Naive thymus-derived CD4-positive, alpha-beta T cell (primary cell): ENCODE measurements around the gene SLC6A3. TPM values are rescaled to one million over a fixed set of nuclear protein-coding genes. Genes with fewer than 3 reads are reported as not detected.
"Not testable (repeated sequence)": the region's sequence is repeated elsewhere in the genome, so short reads cannot be mapped to it uniquely, and the experiment has no call there.

Source experiments
- ATAC-seq: fragments of 150-1000 bp; cut with Tn5 transposase; 2 replicates; pipeline ENCODE4 v1.10.0; 2021; ENCODE audit warnings: mild to moderate bottlenecking, moderate library complexity
- CTCF ChIA-PET: fragments of 350-600 bp; sonication (Branson Sonifier 250); formaldehyde crosslinking; loops from one replicate; lab custom pipeline; 2021; ENCODE audit warnings: antibody characterized with exemption; lab: Charles Lee
- POLR2A ChIA-PET: fragments of 350-600 bp; sonication (Branson Sonifier 250); formaldehyde crosslinking; loops from one replicate; lab custom pipeline; 2021; ENCODE audit warnings: antibody characterized with exemption, inconsistent platforms; lab: Charles Lee
- DNase-seq, 9 donors: peaks; one replicate each; pipeline versions ENCODE4 v3.0.0 to v3.0.0-alpha.2; 2020 to 2022; ENCODE audit warnings: mixed read lengths in 1 of 9
- H3K27ac ChIP-seq: one replicate; pipeline ENCODE4 v1.7.0; 2013; ENCODE audit warnings: mild to moderate bottlenecking, low read depth, low read length, moderate library complexity
- H3K27me3 ChIP-seq, 2 donors: one replicate each; pipeline ENCODE4 v1.7.0; 2013; ENCODE audit warnings: low read length in 2 of 2, mild to moderate bottlenecking in 2 of 2, moderate library complexity in 2 of 2; ENCODE audit not compliant: control insufficient read depth in 2 of 2, insufficient read depth in 2 of 2
- H3K36me3 ChIP-seq, 3 experiments: 1 replicate in 2 of 3; 2 replicates in 1 of 3; pipeline ENCODE4 v1.7.0; 2013; ENCODE audit warnings: low read length in 3 of 3, mild to moderate bottlenecking in 3 of 3, moderate library complexity in 1 of 3; ENCODE audit not compliant: insufficient read depth in 3 of 3, control insufficient read depth in 2 of 3
- H3K4me1 ChIP-seq, 2 donors: one replicate each; pipeline ENCODE4 v1.7.0; 2013; ENCODE audit warnings: low read length in 2 of 2, mild to moderate bottlenecking in 2 of 2, moderate library complexity in 1 of 2; ENCODE audit not compliant: control insufficient read depth in 2 of 2, insufficient read depth in 2 of 2
- H3K4me3 ChIP-seq: 2 replicates; pipeline ENCODE4 v1.7.0; 2013; ENCODE audit warnings: mild to moderate bottlenecking, low read length
- H3K9me3 ChIP-seq, 3 experiments: 1 replicate in 2 of 3; 2 replicates in 1 of 3; pipeline ENCODE4 v1.7.0; 2013; ENCODE audit warnings: low read length in 3 of 3; ENCODE audit not compliant: control insufficient read depth in 2 of 3
- H3K27ac Mint-ChIP-seq, 9 donors: one replicate each; pipeline ENCODE4 v1.8.0; 2020 to 2022; ENCODE audit warnings: mixed read lengths in 9 of 9, mild to moderate bottlenecking in 8 of 9, moderate library complexity in 5 of 9, inconsistent platforms in 2 of 9
- H3K27me3 Mint-ChIP-seq, 5 donors: one replicate each; pipeline ENCODE4 v1.8.0; 2021 to 2022; ENCODE audit warnings: mixed read lengths in 5 of 5, mild to moderate bottlenecking in 1 of 5
- H3K36me3 Mint-ChIP-seq, 5 donors: one replicate each; pipeline ENCODE4 v1.8.0; 2020 to 2022; ENCODE audit warnings: mixed read lengths in 5 of 5, mild to moderate bottlenecking in 3 of 5, inconsistent platforms in 1 of 5
- H3K4me1 Mint-ChIP-seq, 7 donors: one replicate each; pipeline ENCODE4 v1.8.0; 2020 to 2022; ENCODE audit warnings: mixed read lengths in 7 of 7, mild to moderate bottlenecking in 3 of 7, inconsistent platforms in 1 of 7
- H3K4me3 Mint-ChIP-seq, 10 donors: one replicate each; pipeline ENCODE4 v1.8.0; 2020 to 2022; ENCODE audit warnings: mild to moderate bottlenecking in 10 of 10, mixed read lengths in 10 of 10, moderate library complexity in 6 of 10, inconsistent platforms in 2 of 10
- H3K9me3 Mint-ChIP-seq, 11 donors: one replicate each; pipeline ENCODE4 v1.8.0; 2020 to 2022; ENCODE audit warnings: mixed read lengths in 11 of 11, mild to moderate bottlenecking in 4 of 11, inconsistent platforms in 1 of 11, moderate library complexity in 1 of 11
- intact Hi-C, 2 donors: fragments of 100-400 bp; cut with micrococcal nuclease; formaldehyde crosslinking; loops; one replicate each; pipeline ENCODE4 v1.15.1; 2023
- polyA plus RNA-seq, 2 donors: library from polyadenylated mRNA; unstranded; fragments of 300-500 nt; fragmentation: Illumina TruSeq; gene quantifications; one replicate each; pipeline ENCODE4 v1.2.3, GENCODE V29; 2021
- total RNA-seq, 6 experiments: library from RNA in 5 of 6; stranded (reverse) in 5 of 6; gene quantifications; 1 replicate in 5 of 6; 2 replicates in 1 of 6; pipeline ENCODE4 v1.2.3 and lab custom pipeline; 2021 to 2026

Gene SLC6A3
- total and polyA plus RNA-seq, 7 experiments from 2014 or later: 0.07 TPM; not detected in 6

GRCh38 chr5:1463326-1464095 lies 18.3 kb upstream of the SLC6A3 start:
- Mint-ChIP-seq H3K36me3 (peaks cover 0 to 47% (median 6%) of the 10 kb centered on the region in 5 donors), H3K27ac (peak overlapping the region in 1 of 9 donors; percentile 25), H3K9me3 (peaks cover 0 to 13% (median 0%) of the 10 kb centered on the region in 11 donors), H3K27me3 (no peaks in the 10 kb centered on the region), H3K4me1 (peaks cover 0 to 1% (median 0%) of the 10 kb centered on the region in 7 donors), H3K4me3 (no peak overlapping the region)
- ChIA-PET POLR2A (no interaction called here), CTCF (no interaction called here)
- intact Hi-C loops: no loop called here
- Histone ChIP-seq H3K4me1 (no peaks in the 10 kb centered on the region), H3K27ac (no peak overlapping the region), H3K27me3 (no peaks in the 10 kb centered on the region), H3K9me3 (no peaks in the 10 kb centered on the region), H3K36me3 (peaks cover 0 to 46% (median 2%) of the 10 kb centered on the region in 3 experiments), H3K4me3 (no peak overlapping the region)
- ATAC-seq (no peak), DNase-seq (peak in 1 of 9 donors; percentile 2)

- peaks cover 0 to 45% (median 6%) of the 10 kb centered on the region in 5 donors for H3K36me3 Mint-ChIP-seq
Observed at GRCh38 chr5:1462358-1462757, 17.1 kb upstream of the SLC6A3 start.

GRCh38 chr5:1461396-1461795 lies 16.2 kb upstream of the SLC6A3 start:
- CTCF ChIA-PET: no interaction called here
- H3K27me3 ChIP-seq: no peaks in the 10 kb centered on the region
- H3K4me3 ChIP-seq: no peak overlapping the region
- Mint-ChIP-seq H3K27me3 (no peaks in the 10 kb centered on the region), H3K9me3 (peaks cover 0 to 29% (median 5%) of the 10 kb centered on the region in 11 donors), H3K27ac (no peak overlapping the region), H3K4me3 (no peak overlapping the region), H3K36me3 (peaks cover 3 to 51% (median 6%) of the 10 kb centered on the region in 5 donors), H3K4me1 (peaks cover 0 to 3% (median 0%) of the 10 kb centered on the region in 7 donors)
- no peaks in the 10 kb centered on the region for H3K4me1 ChIP-seq
- ATAC-seq (no peak), DNase-seq (no peak)
- peaks cover 0 to 5% (median 0%) of the 10 kb centered on the region in 3 experiments for H3K9me3 ChIP-seq
- POLR2A ChIA-PET: no interaction called here
- H3K36me3 ChIP-seq: peaks cover 0 to 41% (median 2%) of the 10 kb centered on the region in 3 experiments
- intact Hi-C loops: no loop called here
- no peak overlapping the region for H3K27ac ChIP-seq

More at GRCh38 chr5:1462358-1462757, 17.1 kb upstream of the SLC6A3 start:
- Histone ChIP-seq H3K9me3 (no peaks in the 10 kb centered on the region), H3K27me3 (no peaks in the 10 kb centered on the region), H3K4me1 (no peaks in the 10 kb centered on the region), H3K36me3 (peaks cover 0 to 46% (median 2%) of the 10 kb centered on the region in 3 experiments), H3K27ac (no peak overlapping the region), H3K4me3 (no peak overlapping the region)
- intact Hi-C loops: no loop called here
- peaks cover 0 to 3% (median 0%) of the 10 kb centered on the region in 7 donors for H3K4me1 Mint-ChIP-seq
- DNase-seq (no peak), ATAC-seq (no peak)
- H3K9me3 Mint-ChIP-seq: peaks cover 0 to 20% (median 0%) of the 10 kb centered on the region in 11 donors
- ChIA-PET CTCF (no interaction called here), POLR2A (no interaction called here)
- H3K4me3 Mint-ChIP-seq: no peak overlapping the region
- H3K27me3 Mint-ChIP-seq: no peaks in the 10 kb centered on the region
- no peak overlapping the region for H3K27ac Mint-ChIP-seq

- Histone ChIP-seq H3K27me3 (no peaks in the 10 kb centered on the region), H3K36me3 (peaks cover 0 to 30% (median 2%) of the 10 kb centered on the region in 3 experiments), H3K27ac (no peak overlapping the region), H3K4me3 (no peak overlapping the region), H3K4me1 (no peaks in the 10 kb centered on the region), H3K9me3 (peaks cover 0 to 13% (median 0%) of the 10 kb centered on the region in 3 experiments)
- H3K27me3 Mint-ChIP-seq: peaks cover 0 to 2% (median 0%) of the 10 kb centered on the region in 5 donors
- CTCF ChIA-PET: no interaction called here
- ATAC-seq: no peak
- H3K4me1 Mint-ChIP-seq: peaks cover 0 to 3% (median 0%) of the 10 kb centered on the region in 7 donors
- H3K9me3 Mint-ChIP-seq: peaks cover 0 to 27% (median 6%) of the 10 kb centered on the region in 11 donors
- no peak overlapping the region for H3K4me3 Mint-ChIP-seq
- peak overlapping the region in 1 of 9 donors; percentile 43 for H3K27ac Mint-ChIP-seq
- intact Hi-C loops: no loop called here
- POLR2A ChIA-PET: no interaction called here
- peaks cover 3 to 41% (median 6%) of the 10 kb centered on the region in 5 donors for H3K36me3 Mint-ChIP-seq
- DNase-seq: no peak
Observed at GRCh38 chr5:1460054-1460682, 14.9 kb upstream of the SLC6A3 start.

DNA sequence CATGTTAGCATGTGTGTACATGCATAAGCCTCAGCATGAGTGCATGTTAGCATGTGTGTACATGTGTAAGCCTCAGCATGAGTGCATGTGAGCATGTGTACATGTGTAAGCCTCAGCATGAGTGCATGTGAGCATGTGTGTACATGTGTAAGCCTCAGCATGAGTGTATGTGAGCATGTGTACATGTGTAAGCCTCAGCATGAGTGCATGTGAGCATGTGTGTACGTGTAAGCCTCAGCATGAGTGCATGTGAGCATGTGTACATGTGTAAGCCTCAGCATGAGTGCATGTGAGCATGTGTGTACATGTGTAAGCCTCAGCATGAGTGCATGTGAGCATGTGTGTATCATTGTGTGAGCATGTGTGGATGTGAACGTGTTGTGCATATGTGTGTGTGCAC lies 14.2 kb upstream of the SLC6A3 start:
- H3K27ac ChIP-seq, H3K27me3 ChIP-seq, CTCF ChIA-PET, H3K4me1 Mint-ChIP-seq, POLR2A ChIA-PET, ATAC-seq, intact Hi-C loops, H3K4me3 Mint-ChIP-seq, DNase-seq, H3K27me3 Mint-ChIP-seq, H3K4me1 ChIP-seq, H3K4me3 ChIP-seq: not testable (repeated sequence)
- peaks cover 0 to 15% (median 0%) of the 10 kb centered on the region in 3 experiments for H3K9me3 ChIP-seq
- Mint-ChIP-seq H3K27ac (peak overlapping the region in 1 of 9 donors; percentile 43), H3K9me3 (peaks cover 0 to 25% (median 9%) of the 10 kb centered on the region in 11 donors), H3K36me3 (peaks cover 1 to 34% (median 7%) of the 10 kb centered on the region in 5 donors)
- H3K36me3 ChIP-seq: peaks cover 0 to 30% (median 2%) of the 10 kb centered on the region in 3 experiments

GRCh38 chr5:1456110-1456881 lies 11.1 kb upstream of the SLC6A3 start:
- H3K27ac ChIP-seq, intact Hi-C loops, H3K27me3 ChIP-seq, ATAC-seq, H3K4me3 ChIP-seq, H3K27ac Mint-ChIP-seq, H3K4me3 Mint-ChIP-seq, DNase-seq, H3K4me1 ChIP-seq, POLR2A ChIA-PET, H3K36me3 ChIP-seq, H3K4me1 Mint-ChIP-seq: not testable (repeated sequence)
- Mint-ChIP-seq H3K36me3 (peaks cover 7 to 28% (median 16%) of the 10 kb centered on the region in 5 donors), H3K27me3 (peaks cover 17 to 25% (median 21%) of the 10 kb centered on the region in 5 donors), H3K9me3 (peaks cover 4 to 40% (median 23%) of the 10 kb centered on the region in 11 donors)
- H3K9me3 ChIP-seq: peaks cover 0 to 26% (median 0%) of the 10 kb centered on the region in 3 experiments
- CTCF ChIA-PET: interaction anchor here (0.6 kb wide), 1 partner anchor 104 kb away, joined by 3 read pairs; no protein-coding TSS in a partner anchor
